Stimulated activated CD8-positive, alpha-beta memory T cell treated with anti-CD3 and anti-CD28 coated beads, Interleukin-4, amount 100 ng/mL, for 24 hours (primary cell): ENCODE data around the gene PPEF1.

Experiments
- DNase-seq: peaks from one replicate; pipeline ENCODE4 v3.0.0-alpha.2; 2020; ENCODE audit warnings: low read depth

The PPEF1 gene, protein sequence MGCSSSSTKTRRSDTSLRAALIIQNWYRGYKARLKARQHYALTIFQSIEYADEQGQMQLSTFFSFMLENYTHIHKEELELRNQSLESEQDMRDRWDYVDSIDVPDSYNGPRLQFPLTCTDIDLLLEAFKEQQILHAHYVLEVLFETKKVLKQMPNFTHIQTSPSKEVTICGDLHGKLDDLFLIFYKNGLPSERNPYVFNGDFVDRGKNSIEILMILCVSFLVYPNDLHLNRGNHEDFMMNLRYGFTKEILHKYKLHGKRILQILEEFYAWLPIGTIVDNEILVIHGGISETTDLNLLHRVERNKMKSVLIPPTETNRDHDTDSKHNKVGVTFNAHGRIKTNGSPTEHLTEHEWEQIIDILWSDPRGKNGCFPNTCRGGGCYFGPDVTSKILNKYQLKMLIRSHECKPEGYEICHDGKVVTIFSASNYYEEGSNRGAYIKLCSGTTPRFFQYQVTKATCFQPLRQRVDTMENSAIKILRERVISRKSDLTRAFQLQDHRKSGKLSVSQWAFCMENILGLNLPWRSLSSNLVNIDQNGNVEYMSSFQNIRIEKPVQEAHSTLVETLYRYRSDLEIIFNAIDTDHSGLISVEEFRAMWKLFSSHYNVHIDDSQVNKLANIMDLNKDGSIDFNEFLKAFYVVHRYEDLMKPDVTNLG

DNA sequence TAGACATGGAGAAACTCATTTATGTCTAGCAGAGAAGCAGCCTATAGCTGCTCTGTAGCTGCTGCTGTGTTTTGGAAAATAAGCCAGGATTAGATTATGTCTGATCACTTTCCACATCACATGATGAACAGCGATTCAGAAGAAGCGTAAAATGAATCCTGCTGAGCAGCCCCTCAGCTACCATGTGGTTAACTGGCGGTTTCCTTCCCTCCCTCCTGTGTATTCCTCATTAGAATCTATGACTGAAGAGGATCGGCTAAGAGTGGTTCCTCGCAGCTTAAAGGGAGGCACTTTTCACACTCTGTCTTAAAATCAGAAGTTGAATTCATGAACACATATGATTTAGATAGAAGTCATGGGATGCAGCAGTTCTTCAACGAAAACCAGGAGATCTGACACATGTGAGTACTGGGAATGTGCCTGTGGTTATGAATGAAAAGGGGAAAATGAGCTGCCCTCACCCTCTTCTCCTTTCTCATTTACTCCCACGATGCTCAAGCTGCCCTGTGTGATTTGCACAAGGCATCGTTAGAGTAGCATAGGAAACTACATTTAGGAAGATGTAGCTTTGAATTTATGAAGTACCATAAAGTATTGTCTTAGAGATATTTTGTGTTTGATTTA lies at the start of gene PPEF1:
Gene PPEF1 (plus strand): TSS at position 220 of the 624 bp plus-strand sequence. CDS start 136 bp downstream, at position 356.
- no peak for DNase-seq

DNA sequence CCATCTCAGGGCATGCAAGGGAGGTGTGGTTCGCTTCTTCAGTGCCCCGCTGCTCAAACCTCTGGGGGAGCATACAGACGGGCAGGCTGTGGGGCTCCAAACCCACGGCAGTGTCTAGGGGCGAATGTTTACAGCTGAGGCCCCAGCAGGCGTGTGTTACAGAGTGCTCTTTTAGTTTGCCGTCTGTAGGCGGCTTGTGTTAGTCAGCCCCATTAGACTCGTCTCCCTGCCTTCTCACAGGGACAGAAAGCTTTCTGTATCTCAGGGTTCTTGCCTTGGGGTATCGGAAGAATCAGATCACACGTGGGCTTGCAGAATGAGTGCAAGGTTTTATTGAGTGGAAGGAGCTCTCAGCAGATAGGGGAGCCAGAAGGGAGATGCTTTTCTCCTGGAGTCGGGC lies 46.2 kb upstream of the PPEF1 start:
- no peak for DNase-seq

DNA sequence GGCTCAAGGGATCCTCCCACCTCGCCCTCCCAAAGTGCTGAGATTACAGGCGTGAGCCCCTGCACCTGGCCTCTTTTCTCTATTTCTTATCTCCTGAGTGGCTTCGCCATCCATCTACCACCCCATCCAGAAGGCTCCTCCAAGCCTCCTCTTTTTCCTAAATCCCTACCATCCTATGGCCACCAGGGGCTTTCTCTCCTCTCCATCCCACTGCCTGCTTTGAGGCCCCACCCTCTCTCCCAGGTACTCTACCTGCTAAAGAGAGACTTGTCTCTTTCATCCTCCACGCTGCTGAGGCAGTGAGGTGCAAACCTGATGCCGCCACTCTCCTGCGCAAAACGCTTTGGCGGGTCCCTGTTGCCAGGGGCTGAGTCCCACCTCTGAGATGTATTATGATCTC lies 42.5 kb upstream of the PPEF1 start:
- DNase-seq: no peak

DNA sequence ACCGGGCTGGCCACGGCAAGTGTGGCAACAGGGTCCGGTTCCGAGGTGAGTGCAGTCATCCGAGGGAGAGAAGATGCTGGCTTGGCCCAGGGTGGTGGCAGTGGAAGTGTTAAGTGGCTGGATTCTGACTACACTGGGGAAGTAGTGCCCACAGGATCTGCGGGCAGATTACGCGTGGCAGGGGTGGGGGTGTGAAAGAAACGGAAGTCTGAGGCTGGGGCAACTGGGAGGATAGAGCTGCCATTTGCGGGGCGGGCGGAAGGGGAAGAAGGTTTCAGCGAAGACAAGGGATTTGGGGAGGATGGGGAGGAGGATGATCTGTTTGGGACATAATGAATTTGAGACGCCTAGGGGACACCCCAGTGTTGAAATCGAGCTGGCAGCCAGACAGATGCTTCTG lies 40.8 kb upstream of the PPEF1 start:
- no peak for DNase-seq

DNA sequence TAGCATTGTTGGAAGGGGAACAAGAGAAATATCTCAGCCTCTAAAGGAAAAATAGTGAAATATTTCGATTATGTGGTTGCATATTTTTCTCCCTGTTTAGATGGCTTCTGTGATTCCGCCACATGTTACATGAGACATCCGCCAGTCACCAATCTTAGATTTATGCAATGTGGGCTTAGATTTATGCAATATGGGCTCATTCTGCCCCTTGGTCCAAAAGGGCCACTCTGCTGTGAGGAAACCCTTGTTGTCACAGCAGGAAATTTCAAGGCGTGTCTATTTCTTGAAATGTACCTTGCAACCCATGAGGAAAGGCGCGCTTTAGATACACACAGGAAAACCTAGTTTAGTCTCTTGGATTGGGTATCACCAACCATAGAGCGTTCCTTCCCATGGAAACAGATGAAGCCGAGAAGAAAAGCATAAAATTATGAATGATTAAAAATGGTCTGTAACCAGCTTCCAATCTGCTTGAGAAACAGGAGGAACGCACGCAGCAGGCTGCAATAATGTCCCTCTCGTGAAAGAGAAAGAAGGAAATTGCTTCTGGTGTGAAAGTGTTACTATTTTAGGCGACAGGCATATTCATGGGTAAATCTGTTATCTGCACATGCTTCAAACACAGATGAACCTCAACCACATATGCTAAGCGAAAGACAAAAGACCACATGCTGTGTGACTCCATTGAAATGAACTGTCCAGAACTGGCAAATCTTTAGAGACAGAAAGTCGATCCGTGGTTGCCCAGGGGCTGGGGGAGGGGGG lies 39.2 kb upstream of the PPEF1 start:
- no peak for DNase-seq

DNA sequence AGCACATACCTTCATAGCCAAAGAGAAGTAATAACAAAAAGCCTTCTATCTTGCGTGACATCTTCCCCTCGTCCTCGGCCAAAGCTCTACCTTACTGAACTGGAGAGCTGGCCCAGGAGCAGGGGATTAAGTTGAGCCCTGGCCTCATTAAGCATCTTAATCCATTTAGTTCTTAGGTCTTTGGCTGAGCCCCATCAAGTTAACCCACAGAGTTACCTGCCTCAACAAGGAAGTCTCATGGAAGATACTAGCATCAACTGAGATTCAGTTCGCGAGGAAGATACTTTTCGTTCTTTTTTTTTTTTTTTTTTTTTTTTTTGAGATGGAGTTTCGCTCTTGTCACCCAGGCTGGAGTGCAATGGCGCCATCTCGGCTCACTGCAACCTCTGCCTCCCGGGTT lies 35.4 kb upstream of the PPEF1 start, which contains the start of gene RS1:
Gene RS1 (minus strand): TSS at position 101 of the 400 bp plus-strand sequence. CDS start 40 bp downstream, at position 61.
- no peak for DNase-seq

DNA sequence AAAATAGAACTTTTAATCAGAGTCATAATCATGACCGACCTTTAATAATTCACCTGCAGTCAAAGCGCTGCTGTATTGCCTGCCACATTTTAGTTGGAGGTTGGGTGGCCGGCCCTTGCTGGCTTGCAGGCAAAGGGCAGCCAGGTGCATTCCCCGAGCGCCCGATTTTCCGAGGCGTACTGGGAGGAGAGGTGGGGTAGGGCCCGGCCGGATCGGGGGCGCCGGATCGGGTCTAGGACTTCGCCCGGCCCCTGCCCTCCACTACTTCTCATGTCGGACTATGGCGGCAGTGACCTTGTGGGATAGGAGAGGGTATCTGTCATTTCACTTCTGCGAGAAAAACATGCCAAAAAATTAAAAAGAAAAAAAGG lies 33.0 kb upstream of the PPEF1 start:
- DNase-seq: no peak

DNA sequence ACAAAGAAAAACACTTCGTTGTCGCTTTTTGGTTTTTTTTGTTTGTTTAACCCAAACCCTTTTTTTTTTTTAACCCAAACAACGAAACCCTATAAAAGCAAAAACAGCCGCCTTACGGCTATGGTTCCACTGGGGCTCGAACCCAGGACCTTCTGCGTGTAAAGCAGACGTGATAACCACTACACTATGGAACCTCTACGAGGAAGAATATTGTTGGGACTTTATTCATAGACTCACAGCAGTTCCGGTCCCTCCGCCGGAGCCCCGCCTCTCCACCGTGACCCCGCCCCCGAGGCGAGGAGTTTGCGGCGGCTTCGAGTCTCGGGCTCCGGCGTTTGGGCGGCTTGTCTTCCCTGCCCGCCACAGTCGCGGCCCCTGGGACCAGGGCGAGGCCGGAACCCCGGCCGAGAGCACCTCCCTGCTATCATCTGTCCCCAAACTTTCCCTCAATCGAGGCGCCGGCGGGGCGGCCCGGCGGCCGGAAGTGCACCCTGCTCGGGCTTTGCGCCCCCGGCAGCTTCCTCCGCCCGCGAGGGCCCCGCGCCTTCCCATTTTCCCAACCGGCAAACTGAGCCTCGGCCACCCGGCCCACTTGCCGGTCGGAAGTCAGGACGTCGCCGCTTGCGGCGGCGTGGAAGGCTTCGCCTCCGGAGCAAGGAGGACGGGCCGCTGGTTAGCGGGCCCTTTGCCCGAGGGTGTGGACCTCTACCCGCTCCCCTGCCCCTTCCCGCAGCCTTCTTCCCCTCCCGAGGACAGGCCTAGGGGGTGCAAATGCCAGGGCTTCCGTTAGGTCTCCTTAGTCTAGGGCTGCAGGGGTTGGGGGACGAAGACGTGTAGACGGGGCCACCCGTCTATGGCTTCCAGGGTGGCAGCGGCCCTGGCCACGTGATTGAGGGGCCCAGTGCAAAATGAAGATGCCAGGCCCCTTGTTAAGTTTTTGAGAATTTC lies 32.4 kb upstream of the PPEF1 start:
- DNase-seq: peak; percentile 57

DNA sequence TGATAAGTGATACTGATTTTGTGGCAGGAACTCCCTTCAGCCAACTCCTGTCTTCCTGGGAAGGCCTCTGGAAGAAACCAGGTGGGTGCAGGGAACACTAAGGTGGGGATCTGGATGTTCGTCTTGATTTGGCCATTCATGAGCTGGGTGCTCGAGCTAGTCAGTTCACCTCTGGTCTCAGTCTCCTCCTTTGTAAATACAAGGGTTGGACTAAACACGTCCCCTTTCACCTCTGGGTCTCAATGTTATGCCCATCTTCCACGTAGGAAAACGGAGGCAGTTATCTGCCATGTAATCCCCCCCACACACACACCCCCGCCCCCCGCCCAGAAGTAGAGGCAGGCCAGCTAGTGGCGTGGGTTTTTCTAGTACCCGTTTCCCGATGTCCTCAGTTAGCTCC lies 31.4 kb upstream of the PPEF1 start:
- no peak for DNase-seq

DNA sequence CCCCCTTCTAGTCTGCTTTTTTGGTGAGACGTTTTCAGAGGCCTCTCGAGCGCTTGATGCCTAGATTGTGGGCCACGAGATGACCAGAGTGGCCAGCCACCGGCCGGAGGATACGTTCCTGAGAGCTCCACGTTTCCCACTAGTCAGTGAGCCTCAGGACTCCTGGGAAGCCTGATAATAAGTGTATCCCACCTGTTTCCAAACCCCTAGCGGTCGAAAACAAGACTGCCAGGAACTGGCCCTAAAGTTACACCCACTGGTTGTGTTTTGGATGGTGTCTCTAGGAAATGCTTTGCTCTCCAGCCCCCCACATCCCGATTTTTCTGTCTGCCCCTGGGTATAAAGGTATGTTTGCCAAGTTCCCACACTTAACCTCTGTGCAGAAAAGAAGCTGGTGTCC lies 31.0 kb upstream of the PPEF1 start:
- no peak for DNase-seq

DNA sequence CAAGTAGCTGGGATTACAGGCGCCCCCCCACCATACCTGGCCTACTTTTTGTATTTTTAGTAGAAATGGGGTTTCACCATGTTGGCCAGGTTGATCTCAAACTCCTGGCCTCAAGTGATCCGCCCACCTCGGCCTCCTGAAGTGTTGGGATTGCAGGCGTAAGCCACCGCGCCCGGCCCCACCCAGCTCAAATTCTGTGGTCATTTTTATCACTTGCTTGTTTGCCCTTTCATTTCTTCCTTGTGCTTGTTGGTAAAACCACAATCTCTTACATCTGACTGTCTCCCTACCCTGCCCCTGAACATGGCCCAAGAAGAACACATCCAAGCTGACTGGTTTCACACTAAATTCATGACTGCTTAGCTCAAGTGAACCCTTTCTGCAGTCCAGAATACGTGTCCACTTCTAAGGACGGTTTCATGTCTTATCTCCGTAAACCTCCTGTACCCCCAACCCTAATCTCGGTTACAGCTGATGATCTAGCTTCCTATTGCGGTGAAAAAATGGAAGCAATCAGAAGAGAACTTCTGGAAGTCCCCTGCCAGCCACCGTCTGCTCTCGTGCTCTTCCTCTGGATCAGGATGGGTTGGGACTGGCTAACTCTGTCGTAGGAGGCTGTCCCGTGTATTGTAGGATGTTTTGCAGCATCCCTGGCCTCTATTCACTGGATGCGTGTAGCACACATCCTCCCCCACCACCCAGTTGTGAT lies 30.1 kb upstream of the PPEF1 start:
- no peak for DNase-seq

DNA sequence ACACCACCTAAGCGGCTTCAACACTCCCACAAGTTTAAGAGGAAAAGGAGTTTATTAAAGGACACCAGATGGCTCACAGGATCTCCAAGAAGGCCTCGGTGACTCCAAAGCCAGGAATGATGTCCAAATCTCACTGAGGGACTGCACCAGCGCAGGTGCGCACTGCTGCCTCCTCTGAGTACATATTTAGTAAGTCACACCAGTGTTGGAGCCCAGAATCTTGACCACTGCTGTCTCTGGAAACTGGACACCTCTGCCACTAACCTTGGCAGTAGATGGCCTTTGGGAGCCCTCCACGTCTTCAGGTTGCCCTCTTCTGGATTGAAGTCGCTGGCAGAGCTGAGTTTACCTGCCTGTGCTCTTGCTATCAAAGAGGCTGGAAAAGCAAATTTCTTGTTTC lies 25.4 kb upstream of the PPEF1 start:
- no peak for DNase-seq

DNA sequence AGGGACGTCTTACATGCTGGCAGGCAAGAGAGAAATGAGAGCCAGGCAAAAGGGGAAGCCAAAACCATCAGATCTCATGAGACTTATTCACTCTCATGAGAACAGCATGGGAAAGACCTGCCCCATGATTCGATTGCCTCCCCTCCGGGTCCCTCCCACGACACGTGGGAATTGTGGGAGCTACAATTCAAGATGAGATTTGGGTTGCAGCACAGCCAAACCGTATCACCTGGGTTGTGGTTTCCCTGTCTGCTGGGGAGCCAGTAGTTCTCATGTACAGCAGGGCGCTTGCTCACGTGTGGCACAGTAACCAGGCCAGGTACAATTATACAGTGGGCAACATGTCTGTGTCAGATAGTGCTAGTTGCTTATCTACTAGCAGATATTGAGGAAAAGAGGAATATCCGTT lies 24.5 kb upstream of the PPEF1 start:
- DNase-seq: no peak

DNA sequence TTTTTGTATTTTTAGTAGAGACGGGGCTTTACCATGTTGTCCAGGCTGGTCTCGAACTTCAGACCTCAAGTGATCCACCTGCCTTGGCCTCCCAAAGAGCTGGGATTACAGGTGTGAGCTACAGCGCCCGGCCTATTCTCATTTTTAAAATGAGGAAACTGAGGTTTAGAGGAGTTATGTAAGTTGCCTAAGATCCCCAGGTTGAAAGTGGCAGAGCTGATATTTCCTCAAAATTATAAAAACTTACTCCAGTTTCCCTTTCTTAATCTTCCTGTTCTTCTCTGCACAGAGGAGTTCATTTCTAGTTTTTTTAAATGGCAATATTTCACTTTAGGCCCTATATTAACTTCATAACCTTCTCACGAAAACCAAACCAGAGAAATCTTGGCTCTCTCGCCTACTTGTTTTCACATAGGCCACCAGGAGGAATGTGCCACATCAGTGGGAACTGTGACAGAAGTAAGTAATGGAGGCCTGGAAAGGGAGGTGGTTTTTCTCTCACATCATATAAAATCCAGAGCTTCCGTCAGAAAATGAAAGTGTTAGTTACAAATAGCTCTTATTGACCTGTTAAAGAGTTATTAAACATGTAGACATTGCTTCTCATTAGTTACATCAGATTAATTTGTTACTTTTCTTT lies 19.5 kb upstream of the PPEF1 start:
- DNase-seq: no peak

DNA sequence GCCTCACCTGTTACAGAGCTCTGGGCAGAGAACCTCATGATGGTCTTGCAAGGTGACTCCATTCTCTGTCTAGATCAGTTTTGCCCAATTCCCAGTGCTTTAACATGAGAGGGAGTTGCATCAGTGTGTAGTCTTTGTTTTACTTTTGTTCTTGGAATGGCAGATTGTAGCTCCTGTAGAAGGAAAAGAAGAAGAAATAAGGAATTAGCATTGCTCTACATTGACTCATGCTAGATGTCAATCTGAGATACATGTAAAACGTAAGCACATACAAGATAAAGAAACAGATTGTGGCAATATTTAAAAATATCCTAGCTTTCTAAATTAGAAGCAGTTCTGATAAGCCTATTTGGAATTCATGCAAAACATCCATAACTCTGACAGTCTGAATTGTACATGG lies 16.0 kb upstream of the PPEF1 start:
- DNase-seq: no peak

DNA sequence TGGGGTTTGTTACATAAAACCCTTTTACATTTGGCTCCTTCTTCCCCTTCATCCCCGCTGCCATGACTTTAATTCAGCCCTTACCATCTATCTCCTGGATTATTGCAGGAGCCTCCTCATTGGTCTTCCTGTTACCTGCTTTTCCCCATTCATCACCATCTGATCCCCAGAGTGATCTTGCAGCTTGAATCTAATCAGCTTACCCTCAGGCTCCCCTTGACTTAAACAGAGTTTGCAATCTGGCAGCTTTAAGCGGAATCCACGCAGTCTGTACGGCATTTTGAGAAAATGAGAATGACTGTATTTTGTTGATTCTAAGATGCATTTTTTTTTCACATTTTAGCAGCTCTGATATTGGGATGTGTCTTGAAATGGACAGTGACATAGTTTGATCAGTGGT lies 14.9 kb upstream of the PPEF1 start:
- DNase-seq: no peak

DNA sequence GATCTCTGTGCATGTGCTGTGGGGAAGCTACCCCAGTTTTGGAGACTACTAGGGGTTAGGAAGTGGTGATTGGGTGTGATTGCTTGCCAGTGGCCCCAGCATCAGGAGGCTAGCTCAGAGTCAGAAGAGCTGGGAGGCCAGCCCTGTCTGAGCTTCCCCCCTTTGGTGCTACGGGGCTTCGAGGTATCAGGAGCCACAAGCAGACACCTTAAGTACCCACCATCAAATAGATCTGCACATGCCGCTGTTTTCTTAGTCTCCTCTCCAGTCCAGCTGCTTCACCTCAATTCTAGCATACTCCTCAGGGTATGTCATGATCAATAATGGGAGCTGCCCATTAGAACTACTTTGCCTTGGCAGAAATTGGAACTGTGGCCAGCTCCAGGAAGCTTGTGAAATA lies 10.8 kb upstream of the PPEF1 start:
- no peak for DNase-seq

DNA sequence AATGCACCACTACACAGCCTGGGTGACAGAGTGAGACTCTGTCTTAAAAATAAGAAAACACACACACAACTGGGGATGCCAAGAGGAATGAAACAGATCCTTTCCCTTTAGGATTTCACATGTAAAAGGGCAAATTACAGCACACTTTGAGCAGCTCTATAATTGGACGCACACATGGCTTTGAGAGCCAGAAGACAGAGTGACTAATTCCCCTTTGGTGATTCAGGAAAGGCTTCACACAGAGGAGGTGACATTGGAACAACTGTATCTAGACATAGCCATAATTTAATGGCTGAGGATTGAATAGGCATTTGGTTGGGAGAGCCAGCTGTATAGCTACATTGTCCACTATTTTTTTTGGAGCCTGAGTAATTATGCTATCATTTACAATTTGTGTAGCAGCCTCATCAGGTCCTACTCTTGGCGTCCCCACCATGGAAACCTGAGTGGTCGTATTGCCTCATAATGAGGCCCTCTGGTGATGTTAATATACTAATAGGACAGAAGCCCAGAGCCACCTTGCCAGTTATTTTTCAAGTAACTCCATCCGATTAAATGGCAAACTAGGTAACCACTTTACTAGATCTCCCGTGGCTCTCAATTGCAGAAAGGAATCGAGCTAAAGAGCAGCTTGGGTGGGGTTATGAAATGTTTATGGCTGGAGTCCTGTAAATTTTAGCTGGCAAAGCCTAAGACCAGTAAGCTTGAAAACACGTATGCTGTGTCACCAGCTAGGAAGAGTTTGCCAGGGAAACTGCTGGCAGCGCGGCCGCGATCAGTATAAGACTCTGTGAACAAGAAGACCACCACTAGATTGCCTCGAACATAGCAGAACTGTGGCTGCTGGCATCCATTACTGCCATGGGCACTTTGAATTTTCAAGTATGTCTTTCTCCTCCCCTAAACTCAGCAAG lies 8.5 kb upstream of the PPEF1 start:
- no peak for DNase-seq
